ENCODE measurements around the gene DOK5. TPM values are rescaled to one million over a fixed set of nuclear protein-coding genes. Genes with fewer than 3 reads are reported as not detected.

The DOK5 gene
- total RNA-seq, 6 experiments from 2014 or later = 0.14 TPM; not detected in 5

DNA sequence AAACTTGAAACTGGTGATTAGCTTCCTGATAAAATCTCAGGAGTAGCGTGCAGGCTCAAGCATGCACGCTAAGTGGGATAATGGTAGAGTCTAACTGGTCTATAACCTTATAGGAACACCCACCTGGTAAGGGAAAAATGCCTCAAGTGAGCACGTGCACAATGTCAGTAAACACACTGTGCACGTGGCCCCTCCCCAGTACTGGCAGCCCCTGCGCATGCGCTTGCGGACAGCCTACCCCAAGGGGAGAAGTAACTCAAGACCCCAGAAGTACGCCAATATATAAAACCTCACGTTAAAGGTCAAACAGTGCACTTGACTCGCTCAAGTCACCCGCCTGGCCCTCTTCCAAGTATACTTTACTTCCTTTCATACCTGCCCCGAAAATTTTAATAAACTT, 23.1 kb upstream of the DOK5 start:
- no peaks in the 10 kb centered on the region for H3K4me1 Mint-ChIP-seq (ENCODE audit: low read depth)
- H3K9me3 Mint-ChIP-seq = peaks cover 12% of the 10 kb centered on the region
- no peak overlapping the region for H3K27ac Mint-ChIP-seq

DNA sequence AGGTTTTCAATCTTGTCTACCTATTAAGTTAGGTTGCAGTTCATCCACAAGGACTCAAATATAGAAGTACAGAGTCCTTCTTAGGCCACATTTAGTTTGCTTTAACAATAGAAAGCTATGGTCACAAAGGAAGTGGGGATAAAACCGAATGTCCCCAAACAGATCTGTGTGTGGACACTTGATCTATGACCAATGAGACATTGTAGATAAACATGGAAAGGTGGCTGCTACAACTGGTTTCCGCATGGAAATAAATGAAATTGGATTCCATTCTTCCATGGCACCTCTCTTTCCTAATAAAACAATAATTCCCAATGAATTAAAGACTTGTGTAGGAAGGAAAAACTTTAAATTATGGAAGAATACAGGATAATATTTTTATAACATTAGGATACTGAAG, 20.4 kb upstream of the DOK5 start:
- Mint-ChIP-seq H3K36me3 (ENCODE audit: low read depth) (no peaks in the 10 kb centered on the region), H3K9me3 (peaks cover 12% of the 10 kb centered on the region), H3K27ac (no peak overlapping the region), H3K27me3 (ENCODE audit: insufficient read depth) (no peaks in the 10 kb centered on the region), H3K4me3 (no peak overlapping the region), H3K4me1 (ENCODE audit: low read depth) (no peaks in the 10 kb centered on the region)
- DNase-seq = no peak
- TF ChIP-seq, protein P1, sequence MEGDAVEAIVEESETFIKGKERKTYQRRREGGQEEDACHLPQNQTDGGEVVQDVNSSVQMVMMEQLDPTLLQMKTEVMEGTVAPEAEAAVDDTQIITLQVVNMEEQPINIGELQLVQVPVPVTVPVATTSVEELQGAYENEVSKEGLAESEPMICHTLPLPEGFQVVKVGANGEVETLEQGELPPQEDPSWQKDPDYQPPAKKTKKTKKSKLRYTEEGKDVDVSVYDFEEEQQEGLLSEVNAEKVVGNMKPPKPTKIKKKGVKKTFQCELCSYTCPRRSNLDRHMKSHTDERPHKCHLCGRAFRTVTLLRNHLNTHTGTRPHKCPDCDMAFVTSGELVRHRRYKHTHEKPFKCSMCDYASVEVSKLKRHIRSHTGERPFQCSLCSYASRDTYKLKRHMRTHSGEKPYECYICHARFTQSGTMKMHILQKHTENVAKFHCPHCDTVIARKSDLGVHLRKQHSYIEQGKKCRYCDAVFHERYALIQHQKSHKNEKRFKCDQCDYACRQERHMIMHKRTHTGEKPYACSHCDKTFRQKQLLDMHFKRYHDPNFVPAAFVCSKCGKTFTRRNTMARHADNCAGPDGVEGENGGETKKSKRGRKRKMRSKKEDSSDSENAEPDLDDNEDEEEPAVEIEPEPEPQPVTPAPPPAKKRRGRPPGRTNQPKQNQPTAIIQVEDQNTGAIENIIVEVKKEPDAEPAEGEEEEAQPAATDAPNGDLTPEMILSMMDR (IDR thresholded peaks at IDR 0.05) = no peak

More for the DNA sequence above, 23.1 kb upstream of the DOK5 start:
- no peak for DNase-seq
- H3K4me3 Mint-ChIP-seq = no peak overlapping the region
- no peaks in the 10 kb centered on the region for H3K27me3 Mint-ChIP-seq (ENCODE audit: insufficient read depth)
- TF ChIP-seq, protein P1 (IDR thresholded peaks at IDR 0.05) = no peak
- no peaks in the 10 kb centered on the region for H3K36me3 Mint-ChIP-seq (ENCODE audit: low read depth)

DNA sequence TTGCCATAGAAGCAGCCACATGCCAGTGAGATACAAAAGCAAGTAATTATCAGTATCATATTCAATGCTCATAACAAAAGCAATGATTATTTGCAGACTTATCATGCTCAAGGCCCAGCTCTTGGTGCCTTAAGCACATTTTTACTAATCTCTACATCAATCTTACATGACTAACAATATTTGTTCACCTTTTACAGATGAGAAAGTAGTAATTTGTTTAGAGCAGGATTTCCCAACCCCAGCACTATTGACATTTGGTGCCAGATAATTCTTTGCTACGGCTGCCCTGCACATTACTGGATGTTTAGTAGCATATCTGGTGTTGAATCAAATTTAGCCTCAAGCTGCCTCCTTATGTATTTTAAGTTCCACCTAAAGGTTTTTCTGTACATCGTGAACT, 19.0 kb upstream of the DOK5 start:
- DNase-seq = no peak
- Mint-ChIP-seq H3K4me3 (no peak overlapping the region), H3K27ac (no peak overlapping the region), H3K4me1 (ENCODE audit: low read depth) (no peaks in the 10 kb centered on the region), H3K36me3 (ENCODE audit: low read depth) (no peaks in the 10 kb centered on the region), H3K9me3 (peaks cover 6% of the 10 kb centered on the region), H3K27me3 (ENCODE audit: insufficient read depth) (no peaks in the 10 kb centered on the region)
- TF ChIP-seq, protein P1 (IDR thresholded peaks at IDR 0.05) = no peak

DNA sequence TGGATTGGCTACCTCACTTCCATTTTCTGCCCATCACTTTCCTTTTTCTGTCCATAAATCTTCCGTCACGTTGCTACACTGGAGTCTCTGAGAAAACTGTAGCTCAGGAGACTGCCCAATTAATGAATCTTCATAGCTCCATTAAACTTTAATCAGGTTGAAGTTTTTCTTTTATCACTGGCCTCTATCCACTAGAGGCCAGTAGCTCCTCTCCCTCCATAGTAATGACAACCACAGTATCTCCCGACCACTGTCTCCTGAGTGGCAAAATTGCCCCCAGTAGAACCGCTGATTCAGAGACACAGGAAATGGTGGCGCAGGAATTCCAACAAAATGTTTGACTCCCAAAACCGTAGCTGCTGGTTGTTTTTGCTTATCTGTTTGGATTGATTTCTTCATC, 18.4 kb upstream of the DOK5 start:
- no peaks in the 10 kb centered on the region for H3K36me3 Mint-ChIP-seq (ENCODE audit: low read depth)
- H3K4me1 Mint-ChIP-seq (ENCODE audit: low read depth) = no peaks in the 10 kb centered on the region
- no peaks in the 10 kb centered on the region for H3K27me3 Mint-ChIP-seq (ENCODE audit: insufficient read depth)
- no peak overlapping the region for H3K27ac Mint-ChIP-seq
- no peak for DNase-seq
- peaks cover 5% of the 10 kb centered on the region for H3K9me3 Mint-ChIP-seq
- TF ChIP-seq, protein P1 (IDR thresholded peaks at IDR 0.05) = no peak
- H3K4me3 Mint-ChIP-seq = no peak overlapping the region

DNA sequence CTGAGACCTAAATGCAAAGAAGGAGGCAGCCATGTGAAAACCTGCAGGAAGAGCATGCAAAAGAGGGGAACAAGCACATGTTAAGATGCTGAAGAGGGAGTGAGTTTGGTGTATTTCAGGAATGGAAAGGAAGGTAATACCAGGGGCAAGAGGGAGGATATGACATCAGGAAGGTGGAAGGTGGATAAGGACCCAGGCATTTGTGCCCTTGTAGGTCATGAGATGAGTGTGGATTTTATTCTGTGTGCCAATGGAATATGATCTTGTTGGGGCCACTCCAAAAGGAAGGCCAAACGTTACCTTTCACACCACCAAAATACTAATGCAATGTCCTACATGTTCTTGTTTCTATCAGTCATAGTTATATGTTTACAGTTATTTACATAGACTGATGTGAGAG, 17.2 kb upstream of the DOK5 start:
- no peaks in the 10 kb centered on the region; the same call in 1 of the 2 replicates for H3K9me3 Mint-ChIP-seq
- no peaks in the 10 kb centered on the region for H3K27me3 Mint-ChIP-seq (ENCODE audit: insufficient read depth)
- H3K36me3 Mint-ChIP-seq (ENCODE audit: low read depth) = no peaks in the 10 kb centered on the region
- H3K27ac Mint-ChIP-seq = no peak overlapping the region
- no peak overlapping the region for H3K4me3 Mint-ChIP-seq
- no peak for DNase-seq
- no peaks in the 10 kb centered on the region for H3K4me1 Mint-ChIP-seq (ENCODE audit: low read depth)
- TF ChIP-seq, protein P1 (IDR thresholded peaks at IDR 0.05) = no peak

- TF ChIP-seq, protein P1 (IDR thresholded peaks at IDR 0.05) = no peak
- Mint-ChIP-seq H3K9me3 (no peaks in the 10 kb centered on the region; the same call in 1 of the 2 replicates), H3K27me3 (ENCODE audit: insufficient read depth) (no peaks in the 10 kb centered on the region), H3K4me3 (no peak overlapping the region), H3K27ac (no peak overlapping the region), H3K4me1 (ENCODE audit: low read depth) (no peaks in the 10 kb centered on the region), H3K36me3 (ENCODE audit: low read depth) (no peaks in the 10 kb centered on the region)
- DNase-seq = no peak
Observed at GRCh38 chr20:54459279-54459678, 16.1 kb upstream of the DOK5 start.
